Endothelial cell of umbilical vein (primary cell): ENCODE measurements around the gene CAMTA1. TPM values are rescaled to one million over a fixed set of nuclear protein-coding genes. Genes with fewer than 3 reads are reported as not detected.

Source experiments
- BruUV-seq: library from RNA; stranded (reverse); fragments of 400-500 nt; replicated peaks from 2 replicates; lab custom pipeline; 2021; lab: Mats Ljungman, UMichigan
- CTCF ChIA-PET: fragments of 300-600, 350-600 bp; sonication (Branson Sonifier 250); formaldehyde crosslinking; loops from one replicate; lab custom pipeline; 2021; ENCODE audit warnings: antibody characterized with exemption, inconsistent platforms; lab: Charles Lee
- POLR2A ChIA-PET: fragments of 300-600, 350-600 bp; sonication (Branson Sonifier 250); formaldehyde crosslinking; loops from one replicate; lab custom pipeline; 2021; ENCODE audit warnings: antibody characterized with exemption, inconsistent platforms; lab: Charles Lee
- DNase-seq: peaks from one replicate; pipeline ENCODE4 v3.0.0-alpha.2; 2011; ENCODE audit warnings: low read depth, low spot score
- FAIRE-seq: peaks from 2 replicates; lab custom pipeline; 2011; peaks lifted over from hg19 to GRCh38; lab: Jason Lieb, UNC
- H2AFZ ChIP-seq: 2 replicates; pipeline ENCODE4 v1.6.0; 2012; ENCODE audit warnings: low read depth, low read length, control low read depth, inconsistent platforms
- H3K27ac ChIP-seq: 2 replicates; pipeline ENCODE4 v1.5.1; 2011; ENCODE audit warnings: low read depth, mild to moderate bottlenecking, control low read depth, low read length, moderate library complexity; ENCODE audit not compliant: insufficient read depth
- H3K27me3 ChIP-seq, 2 experiments: 2 replicates each; pipeline versions ENCODE4 v1.6.0 to v1.6.1; 2011; ENCODE audit warnings: low read length in 2 of 2, mixed read lengths in 1 of 2; ENCODE audit not compliant: control insufficient read depth in 2 of 2, insufficient read depth in 2 of 2
- H3K36me3 ChIP-seq, 2 experiments: 2 replicates in 1 of 2; 3 replicates in 1 of 2; pipeline ENCODE4 v1.5.1; 2011; ENCODE audit warnings: low read length in 2 of 2, mild to moderate bottlenecking in 1 of 2, moderate library complexity in 1 of 2; ENCODE audit not compliant: control insufficient read depth in 2 of 2, insufficient read depth in 2 of 2; ENCODE audit errors: extremely low read depth in 1 of 2
- H3K4me1 ChIP-seq: 3 replicates; pipeline ENCODE4 v1.5.1; 2011; ENCODE audit warnings: mild to moderate bottlenecking, low read length; ENCODE audit not compliant: control insufficient read depth, insufficient read depth; ENCODE audit errors: extremely low read depth
- H3K4me2 ChIP-seq: 2 replicates; pipeline ENCODE4 v1.6.1; 2011; ENCODE audit warnings: low read length, control low read depth, mixed read lengths; ENCODE audit not compliant: insufficient read depth
- H3K4me3 ChIP-seq, 3 experiments: fragments of 200-600 bp in 1 of 3; sonication (generic), shearing (Covaris generic) in 1 of 3; replicated peaks in 1 of 3; 2 replicates each; pipeline ENCODE4 v1.5.1; 2011 to 2016; ENCODE audit warnings: control low read depth in 3 of 3, low read length in 3 of 3, mild to moderate bottlenecking in 2 of 3, inconsistent platforms in 1 of 3, low read depth in 1 of 3, moderate library complexity in 1 of 3; ENCODE audit not compliant: insufficient read depth in 1 of 3
- H3K79me2 ChIP-seq: 2 replicates; pipeline ENCODE4 v1.6.0; 2012; ENCODE audit warnings: low read length, inconsistent platforms; ENCODE audit not compliant: control insufficient read depth, insufficient read depth
- H3K9ac ChIP-seq: replicated peaks from 2 replicates; pipeline ENCODE3; 2011; ENCODE audit warnings: low read length, control low read depth; ENCODE audit not compliant: insufficient read depth; ENCODE audit errors: extremely low read depth
- H3K9me1 ChIP-seq: replicated peaks from 3 replicates; pipeline ENCODE4 v1.6.0; 2011; ENCODE audit warnings: mild to moderate bottlenecking, low read length; ENCODE audit not compliant: control insufficient read depth, insufficient read depth; ENCODE audit errors: extremely low read depth
- H3K9me3 ChIP-seq: replicated peaks from 2 replicates; pipeline ENCODE4 v1.5.1; 2012; ENCODE audit warnings: low read length, inconsistent platforms; ENCODE audit not compliant: control insufficient read depth, insufficient read depth
- H4K20me1 ChIP-seq: replicated peaks from 2 replicates; pipeline ENCODE3; 2011; ENCODE audit warnings: mild to moderate bottlenecking, low read length; ENCODE audit not compliant: control insufficient read depth, insufficient read depth; ENCODE audit errors: extremely low read depth
- CTCF ChIP-seq, 2 donors: IDR thresholded peaks; 1 replicate in 1 of 2; 2 replicates in 1 of 2; pipeline ENCODE4 v1.5.1; 2011; ENCODE audit warnings: low read length in 2 of 2, mild to moderate bottlenecking in 2 of 2, moderate library complexity in 2 of 2, control low read depth in 1 of 2, inconsistent platforms in 1 of 2, low read depth in 1 of 2; ENCODE audit not compliant: insufficient read depth in 1 of 2; ENCODE audit errors: extremely low read depth in 1 of 2
- EZH2 ChIP-seq: IDR thresholded peaks from 2 replicates; pipeline ENCODE4 v1.6.1; 2012; ENCODE audit warnings: borderline replicate concordance, low read depth, mild to moderate bottlenecking, moderate library complexity, low read length, inconsistent platforms; ENCODE audit not compliant: severe bottlenecking
- FOS ChIP-seq: IDR thresholded peaks from 2 replicates; pipeline ENCODE4 v1.6.1; 2011; ENCODE audit warnings: mild to moderate bottlenecking, low read length, moderate library complexity, borderline replicate concordance; ENCODE audit not compliant: insufficient read depth
- GATA2 ChIP-seq: IDR thresholded peaks from 2 replicates; pipeline ENCODE4 v1.7.0; 2011; ENCODE audit warnings: low read depth, mild to moderate bottlenecking, moderate library complexity, mixed read lengths, low read length; ENCODE audit not compliant: insufficient read length, insufficient read depth
- JUN ChIP-seq: IDR thresholded peaks from 2 replicates; pipeline ENCODE4 v1.6.1; 2011; ENCODE audit warnings: borderline replicate concordance, low read depth; ENCODE audit not compliant: insufficient read length, insufficient read depth
- MAX ChIP-seq: IDR thresholded peaks from 2 replicates; pipeline ENCODE4 v1.6.1; 2011; ENCODE audit not compliant: insufficient read depth, insufficient read length
- MYC ChIP-seq: IDR thresholded peaks from one replicate; pipeline ENCODE4 v1.6.1; 2011; ENCODE audit warnings: mild to moderate bottlenecking, low read depth, low read length
- POLR2A ChIP-seq: IDR thresholded peaks from 2 replicates; pipeline ENCODE4 v1.6.1; 2012; ENCODE audit warnings: low read depth, mild to moderate bottlenecking, control low read depth, low read length
- POLR2AphosphoS5 ChIP-seq: IDR thresholded peaks from 2 replicates; pipeline ENCODE4 v1.6.1; 2012; ENCODE audit warnings: low read depth, mild to moderate bottlenecking, control low read depth, low read length, moderate library complexity; ENCODE audit not compliant: insufficient read depth
- dilution Hi-C: fragments of 300-500 bp; cut with MboI; formaldehyde crosslinking; loops from one replicate; pipeline ENCODE4 v1.15.0; 2019; ENCODE audit warnings: low sequenced_read_pairs; ENCODE audit not compliant: extremely low pct_ligation_motif_present
- intact Hi-C: fragments of 100-400 bp; cut with micrococcal nuclease; formaldehyde crosslinking; loops from one replicate; pipeline ENCODE4 v1.10.0; 2022
- polyA plus RNA-seq, 4 experiments: library from polyadenylated mRNA; depleted of rRNA in 3 of 4; stranded (reverse) in 3 of 4; unstranded in 1 of 4; fragments of >200 nt; gene quantifications; 2 replicates each; pipeline versions ENCODE4 v1.2.1 to v1.2.3, GENCODE V29; 2011 to 2012; ENCODE audit warnings: missing spikeins in 1 of 4
- total RNA-seq: library from RNA; stranded (reverse); gene quantifications from 2 replicates; pipeline ENCODE4 v1.2.3, GENCODE V29; 2021

Gene CAMTA1
- total and polyA plus RNA-seq, 2 donors (not counting 3 experiments of a cell fraction or from before 2014, with no cell fraction given) = 50.8 to 92.7 TPM

- dilution Hi-C loops (no loop called here), intact Hi-C loops (no loop called here)
- H3K79me2 ChIP-seq = no peaks in the 10 kb centered on the region
- FAIRE-seq (no peak), DNase-seq (no peak)
- H3K27me3 ChIP-seq = peaks cover 0 to 3% of the 10 kb centered on the region in 2 experiments
- H3K27ac ChIP-seq = no peak overlapping the region
- no peaks in the 10 kb centered on the region for H3K36me3 ChIP-seq
- no peak overlapping the region for H2AFZ ChIP-seq
- TF ChIP-seq MYC (no peak), JUN (no peak)
- H3K4me1 ChIP-seq = no peaks in the 10 kb centered on the region
- no TSS peak for BruUV-seq
- H3K4me2 ChIP-seq = no peak overlapping the region
- H3K9me1 ChIP-seq = no peaks in the 10 kb centered on the region
- H3K9ac ChIP-seq = no peak overlapping the region
- ChIA-PET POLR2A (no interaction called here), CTCF (interaction anchor here (0.6 kb wide), 2 partner anchors 89 to 307 kb away, joined by 3 read pairs; no protein-coding TSS in a partner anchor)
- H3K4me3 ChIP-seq = no peak overlapping the region
- H4K20me1 ChIP-seq = no peaks in the 10 kb centered on the region
- no peaks in the 10 kb centered on the region for H3K9me3 ChIP-seq
These were observed 142.4 kb downstream of the CAMTA1 start for GRCh38 chr1:6927626-6928025.

- Histone ChIP-seq H4K20me1 (no peaks in the 10 kb centered on the region), H3K9me3 (no peaks in the 10 kb centered on the region), H3K27me3 (peaks cover 0 to 3% of the 10 kb centered on the region in 2 experiments), H3K9me1 (no peaks in the 10 kb centered on the region), H3K4me2 (no peak overlapping the region), H3K4me1 (no peaks in the 10 kb centered on the region), H3K36me3 (no peaks in the 10 kb centered on the region), H3K4me3 (no peak overlapping the region), H3K79me2 (no peaks in the 10 kb centered on the region), H3K9ac (no peak overlapping the region), H3K27ac (no peak overlapping the region), H2AFZ (no peak overlapping the region)
- no TSS peak for BruUV-seq
- no peak for TF ChIP-seq MYC
- TF ChIP-seq POLR2AphosphoS5 = no peak
- no peak for TF ChIP-seq JUN
- no peak for TF ChIP-seq POLR2A
- TF ChIP-seq CTCF (IDR thresholded peaks at IDR 0.05; ENCODE audit: extremely low read depth in 1 of 2, insufficient read depth in 1 of 2, low read depth in 1 of 2, low read length in 2 of 2) = no peak
- TF ChIP-seq MAX = no peak
- TF ChIP-seq FOS = no peak
- no peak for TF ChIP-seq EZH2
- TF ChIP-seq GATA2 = no peak
- dilution Hi-C loops (no loop called here), intact Hi-C loops (no loop called here)
- DNase-seq = no peak
- ChIA-PET POLR2A (no interaction called here), CTCF (interaction anchor here (0.6 kb wide), 2 partner anchors 90 to 136 kb away, joined by 3 read pairs; no protein-coding TSS in a partner anchor)
- FAIRE-seq = no peak
These were observed 143.0 kb downstream of the CAMTA1 start for GRCh38 chr1:6928106-6928885.
